ENCODE data around the gene GDF7.

GDF7 gene

DNA sequence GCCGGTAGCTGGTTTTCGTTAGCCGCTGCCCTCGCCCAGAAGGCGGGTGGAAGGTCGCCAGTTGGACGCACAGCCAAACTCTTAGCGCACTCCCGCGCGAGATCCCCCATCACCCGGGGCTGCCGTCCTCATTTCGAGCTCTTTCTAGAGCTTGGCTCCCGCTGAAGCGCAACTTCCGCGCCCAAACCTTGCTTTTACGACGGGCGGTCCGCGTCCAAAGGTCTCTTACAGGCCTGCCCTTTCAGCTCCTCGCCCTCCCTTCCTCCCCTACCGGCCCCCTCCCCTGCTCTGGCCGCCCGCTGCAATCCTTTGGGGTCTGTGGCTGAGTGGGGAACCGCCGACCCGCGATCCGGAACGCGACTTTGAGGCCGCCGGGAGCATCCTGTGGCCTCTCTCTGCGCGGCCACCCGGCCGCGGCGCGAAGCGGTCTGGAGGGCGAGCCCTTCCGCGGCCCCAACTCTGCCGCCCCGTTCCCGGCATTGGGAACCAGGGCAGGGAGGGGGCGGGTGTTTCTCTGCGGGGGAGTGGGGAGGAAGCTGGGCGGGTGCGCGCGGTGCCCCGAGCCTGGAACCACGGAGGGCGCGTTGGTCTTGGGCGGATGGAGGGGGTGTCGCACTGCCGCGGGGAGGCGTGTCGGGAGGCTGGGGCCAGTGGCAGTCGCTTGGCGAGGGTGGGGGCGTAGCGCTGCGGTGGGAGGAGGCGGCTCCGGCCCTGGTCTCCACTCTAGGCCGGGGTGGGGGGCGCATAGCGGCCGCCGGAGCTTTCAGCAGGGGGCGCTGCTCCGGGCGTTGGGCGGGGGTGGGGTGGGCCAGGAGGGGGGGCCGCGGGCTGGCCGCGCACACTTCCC is at the start of gene GDF7:
GDF7 (plus strand) TSS at position 841 of the 847 bp plus-strand sequence. CDS start 96 bp downstream, outside the sequence.
- Histone ChIP-seq H3K4me1 (ENCODE audit: insufficient read depth, low read length) (peaks cover 8% of the 10 kb centered on the region; the same call in 1 of the 2 replicates), H3K9ac (ENCODE audit: low read depth, low read length) (peak within 1 kb of the TSS; percentile 58; the same call in 1 of the 2 replicates), H3K36me3 (ENCODE audit: insufficient read depth, low read length) (no peaks in the 10 kb centered on the region), H3K9me3 (ENCODE audit: control insufficient read depth, insufficient read depth, low read length) (no peaks in the 10 kb centered on the region)

DNA sequence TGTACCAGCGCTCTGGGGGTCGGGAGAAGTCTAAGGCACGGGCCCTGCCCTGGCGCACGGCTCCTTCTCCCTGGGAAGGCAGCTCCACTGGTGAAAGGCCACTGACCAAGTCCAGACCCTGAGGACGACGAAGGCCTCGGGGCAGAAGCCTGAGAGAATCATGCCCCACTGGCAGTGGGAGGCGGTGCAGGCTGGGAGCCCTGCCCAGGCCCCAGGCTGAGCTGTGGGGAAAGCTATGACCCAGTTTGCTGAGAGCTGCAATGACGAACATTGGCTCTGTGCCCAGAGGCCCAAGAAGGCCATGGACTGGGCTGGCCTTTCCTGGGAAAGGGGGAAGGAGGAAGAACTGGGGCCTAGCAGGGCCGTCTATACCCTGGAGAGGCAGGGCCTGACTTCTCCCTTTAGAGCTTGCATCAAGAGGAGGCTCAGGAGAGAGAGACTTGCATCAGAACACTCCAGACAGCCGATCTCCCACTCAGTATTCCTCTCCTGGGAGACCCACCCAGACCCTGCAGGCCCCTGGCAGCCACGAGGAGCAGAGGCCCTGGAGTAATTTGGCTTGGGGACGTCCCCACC is 49.0 kb upstream of the GDF7 start:
- no peaks in the 10 kb centered on the region for H3K9me3 ChIP-seq (ENCODE audit: control insufficient read depth, insufficient read depth, low read length)

DNA sequence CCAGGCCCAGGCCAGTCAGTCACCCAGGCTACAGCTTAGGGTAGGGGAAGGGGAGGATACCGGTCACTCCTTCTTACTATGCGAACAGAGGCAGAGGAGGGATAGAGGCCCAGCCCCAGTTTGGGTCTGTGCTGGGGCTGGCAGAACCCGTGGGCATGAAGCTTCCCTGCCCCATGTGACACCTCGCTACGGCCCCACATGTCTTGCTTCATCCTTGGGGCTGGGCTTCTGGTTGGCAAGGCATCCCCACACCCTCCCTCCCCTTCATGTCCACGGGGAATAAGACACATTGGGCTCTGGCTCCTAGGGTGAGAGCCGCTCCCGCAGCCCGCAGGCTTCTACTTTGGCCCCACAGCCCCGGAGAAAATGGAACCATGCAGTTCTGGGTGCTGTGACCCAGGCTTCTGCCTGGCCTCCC is 48.5 kb upstream of the GDF7 start:
- peaks cover 28% of the 10 kb centered on the region for H3K4me1 ChIP-seq (ENCODE audit: insufficient read depth, low read length)
- H3K9ac ChIP-seq (ENCODE audit: low read depth, low read length) = no peak overlapping the region

More for the DNA sequence above, 49.0 kb upstream of the GDF7 start:
- Histone ChIP-seq H3K36me3 (ENCODE audit: insufficient read depth, low read length) (no peaks in the 10 kb centered on the region), H3K9ac (ENCODE audit: low read depth, low read length) (no peak overlapping the region), H3K4me1 (ENCODE audit: insufficient read depth, low read length) (peaks cover 28% of the 10 kb centered on the region)

DNA sequence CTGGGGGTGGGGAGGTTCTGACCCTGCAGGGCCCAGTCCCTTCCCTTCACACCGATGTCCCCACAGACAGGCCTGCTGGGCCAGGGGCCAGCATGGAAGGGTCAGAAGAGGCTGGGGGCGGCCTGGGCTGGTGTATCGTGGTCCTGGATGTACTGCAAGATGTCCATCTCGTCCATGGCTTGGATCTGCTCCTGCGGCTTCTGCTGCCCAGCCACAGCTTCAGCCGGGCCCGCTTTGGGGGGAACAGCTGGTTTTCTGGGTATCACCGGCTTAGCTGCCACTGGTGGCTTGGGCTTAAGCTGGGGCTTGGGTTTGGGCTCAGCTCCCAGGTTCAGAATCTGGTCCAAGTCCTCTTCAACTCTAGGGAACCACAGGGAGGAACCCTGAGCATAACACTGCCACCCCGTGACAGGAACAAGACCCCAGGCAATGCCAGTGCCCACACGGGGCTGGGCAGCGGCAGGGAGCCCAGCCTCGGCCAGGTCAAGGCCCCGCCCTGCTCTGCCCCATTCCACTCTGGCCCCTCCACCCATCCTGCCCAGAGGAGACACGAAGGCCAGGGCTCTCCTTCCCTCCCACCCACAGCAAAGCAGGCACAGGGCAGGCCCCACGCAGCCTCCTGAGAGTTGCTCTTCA is 47.9 kb upstream of the GDF7 start:
- no peak overlapping the region for H3K9ac ChIP-seq (ENCODE audit: low read depth, low read length)
- H3K36me3 ChIP-seq (ENCODE audit: insufficient read depth, low read length) = no peaks in the 10 kb centered on the region
- H3K9me3 ChIP-seq (ENCODE audit: control insufficient read depth, insufficient read depth, low read length) = no peaks in the 10 kb centered on the region
- H3K4me1 ChIP-seq (ENCODE audit: insufficient read depth, low read length) = peaks cover 27% of the 10 kb centered on the region

More for the DNA sequence above, 48.5 kb upstream of the GDF7 start:
- H3K36me3 ChIP-seq (ENCODE audit: insufficient read depth, low read length) = no peaks in the 10 kb centered on the region
- no peaks in the 10 kb centered on the region for H3K9me3 ChIP-seq (ENCODE audit: control insufficient read depth, insufficient read depth, low read length)

DNA sequence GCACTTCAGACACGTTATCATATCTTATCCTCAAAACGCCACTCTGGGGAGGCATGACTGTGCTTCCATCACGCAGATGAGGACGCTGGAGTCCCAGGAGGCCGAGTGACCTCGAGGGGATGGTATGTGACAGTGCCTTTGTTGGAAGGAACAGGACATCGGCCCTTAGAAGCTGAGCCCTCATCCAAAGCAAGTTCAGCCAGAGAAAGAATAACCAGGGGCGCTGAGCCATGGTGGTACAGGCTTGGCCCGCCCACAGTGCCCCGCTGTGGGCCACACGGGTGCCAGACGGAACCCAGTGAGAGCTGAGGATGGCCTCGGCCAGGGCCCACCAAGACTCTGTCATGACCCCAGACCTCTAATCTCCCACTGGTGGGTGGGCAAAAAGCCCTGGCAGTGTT is 47.3 kb upstream of the GDF7 start:
- Histone ChIP-seq H3K36me3 (ENCODE audit: insufficient read depth, low read length) (no peaks in the 10 kb centered on the region), H3K9ac (ENCODE audit: low read depth, low read length) (no peak overlapping the region), H3K9me3 (ENCODE audit: control insufficient read depth, insufficient read depth, low read length) (no peaks in the 10 kb centered on the region), H3K4me1 (ENCODE audit: insufficient read depth, low read length) (peaks cover 21% of the 10 kb centered on the region; the same call in 1 of the 2 replicates)

DNA sequence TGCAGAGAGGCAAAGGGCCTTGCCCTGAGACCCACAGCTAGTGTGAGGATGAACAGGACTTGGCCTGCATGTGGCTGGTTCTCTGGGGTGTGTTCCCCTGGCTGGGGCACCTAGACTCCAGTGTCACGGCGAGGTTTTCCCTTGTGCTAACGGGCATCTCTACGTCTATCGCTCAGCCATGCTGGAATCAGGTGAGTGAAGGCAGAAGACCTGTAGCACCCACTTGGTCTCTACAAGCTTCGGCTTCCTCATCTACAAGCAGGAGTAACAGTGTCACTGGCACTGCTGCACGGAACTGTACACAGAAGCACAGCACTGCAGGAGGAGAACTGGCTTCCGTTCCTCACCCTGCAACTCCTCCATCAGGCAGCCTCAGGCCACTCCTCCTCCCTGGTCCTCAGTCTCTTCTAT is 46.7 kb upstream of the GDF7 start:
- Histone ChIP-seq H3K36me3 (ENCODE audit: insufficient read depth, low read length) (no peaks in the 10 kb centered on the region), H3K4me1 (ENCODE audit: insufficient read depth, low read length) (peaks cover 16% of the 10 kb centered on the region; the same call in 1 of the 2 replicates), H3K9ac (ENCODE audit: low read depth, low read length) (no peak overlapping the region), H3K9me3 (ENCODE audit: control insufficient read depth, insufficient read depth, low read length) (no peaks in the 10 kb centered on the region)

DNA sequence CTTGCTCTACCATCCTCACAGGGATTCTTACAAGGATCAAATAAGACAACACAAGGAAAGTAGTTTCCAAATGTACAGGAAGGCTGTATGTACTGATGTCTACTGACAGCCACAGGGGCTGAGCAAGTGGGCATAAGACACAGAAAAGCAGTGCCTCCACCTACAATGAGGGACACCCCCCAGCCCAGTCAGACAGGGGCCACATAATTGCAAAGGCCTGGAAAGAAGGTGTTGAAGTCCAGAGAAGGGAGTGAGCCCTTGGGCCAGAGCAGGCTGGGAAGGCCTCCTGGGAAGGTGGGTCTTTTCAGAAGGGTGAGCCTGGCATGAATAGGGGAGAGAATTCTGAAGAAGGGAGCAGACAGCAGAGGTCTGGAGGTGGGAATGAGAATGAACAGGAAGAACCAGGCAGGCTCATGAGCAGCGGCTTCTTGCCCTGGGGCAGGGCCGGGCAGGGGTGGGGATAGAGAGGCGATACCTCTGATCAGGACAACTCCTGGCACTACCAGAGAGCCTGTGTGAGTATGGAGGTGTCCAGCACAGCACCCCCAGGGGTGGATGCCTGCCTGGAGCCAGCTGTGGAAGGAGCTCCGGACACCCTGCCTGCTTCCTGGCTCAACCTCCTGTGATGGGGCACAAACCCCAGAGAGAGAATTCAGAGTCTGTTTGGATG is 46.1 kb upstream of the GDF7 start:
- H3K36me3 ChIP-seq (ENCODE audit: insufficient read depth, low read length) = no peaks in the 10 kb centered on the region
- no peaks in the 10 kb centered on the region for H3K9me3 ChIP-seq (ENCODE audit: control insufficient read depth, insufficient read depth, low read length)
- no peak overlapping the region for H3K9ac ChIP-seq (ENCODE audit: low read depth, low read length)
- H3K4me1 ChIP-seq (ENCODE audit: insufficient read depth, low read length) = peaks cover 16% of the 10 kb centered on the region; the same call in 1 of the 2 replicates

DNA sequence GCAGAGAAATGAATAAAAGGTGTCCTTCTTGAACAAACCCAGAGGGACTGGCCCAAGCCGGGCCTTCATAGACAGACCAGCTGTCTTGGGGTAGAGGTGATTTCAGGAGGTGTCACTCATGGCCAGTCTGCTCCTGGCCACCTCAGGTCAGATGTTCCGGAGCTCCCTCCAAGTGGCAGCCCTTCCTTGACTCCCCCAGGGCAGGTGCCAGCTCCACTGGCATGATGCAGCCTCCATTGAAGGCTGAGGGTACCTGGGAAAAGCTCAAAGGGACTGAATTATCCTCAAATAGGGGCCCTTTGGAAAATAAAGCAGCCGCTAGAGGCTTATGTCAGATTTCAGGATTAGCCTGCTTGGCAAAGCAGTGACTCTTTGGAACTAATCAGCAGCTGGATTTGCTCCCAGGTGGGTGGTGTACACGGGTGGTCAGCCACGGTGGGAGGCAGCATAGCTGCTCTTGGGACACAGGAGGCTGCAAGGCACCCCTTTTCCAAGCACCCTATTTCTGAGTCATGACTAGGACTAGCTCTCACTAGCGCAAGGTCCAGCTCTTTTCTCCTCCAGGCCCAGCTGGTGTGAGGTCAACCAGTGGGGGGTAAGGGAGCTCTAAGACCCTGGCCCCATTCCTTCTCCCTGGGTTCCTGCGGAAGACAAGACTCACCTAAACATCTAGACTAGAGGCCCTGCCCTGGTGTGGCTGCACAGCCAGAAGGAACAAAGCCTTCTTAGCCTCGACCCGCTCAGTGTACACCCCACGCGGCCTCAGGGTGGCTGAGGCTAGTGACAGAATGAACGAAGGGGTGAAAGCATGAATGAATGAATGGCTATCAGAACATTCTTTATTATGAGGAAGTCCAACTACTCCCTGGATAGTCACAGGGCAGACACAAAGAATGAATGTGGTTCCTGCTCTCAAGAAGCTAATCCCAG is 45.3 kb upstream of the GDF7 start:
- H3K9me3 ChIP-seq (ENCODE audit: control insufficient read depth, insufficient read depth, low read length) = no peaks in the 10 kb centered on the region
- H3K9ac ChIP-seq (ENCODE audit: low read depth, low read length) = no peak overlapping the region
- peaks cover 16% of the 10 kb centered on the region; the same call in 1 of the 2 replicates for H3K4me1 ChIP-seq (ENCODE audit: insufficient read depth, low read length)
- no peaks in the 10 kb centered on the region for H3K36me3 ChIP-seq (ENCODE audit: insufficient read depth, low read length)

DNA sequence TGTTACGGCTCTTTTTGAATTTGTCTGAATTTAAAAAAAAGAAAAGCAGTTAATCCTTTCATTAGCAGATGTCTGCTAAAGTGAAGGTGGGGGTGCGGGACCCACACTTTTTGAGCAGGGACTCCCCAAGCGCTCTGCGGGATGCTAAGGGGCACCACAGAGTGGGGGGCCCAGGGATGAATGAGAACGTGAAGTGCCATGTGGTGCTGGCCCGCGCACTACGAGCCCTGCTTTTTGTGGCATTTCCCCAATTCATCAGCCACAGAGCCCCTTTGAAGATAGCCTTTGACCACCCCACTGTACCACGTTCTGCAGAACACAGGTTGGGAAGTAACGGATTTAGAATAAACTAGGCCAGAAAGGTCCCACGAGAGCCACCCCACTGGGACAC is 44.7 kb upstream of the GDF7 start:
- Histone ChIP-seq H3K36me3 (ENCODE audit: insufficient read depth, low read length) (no peaks in the 10 kb centered on the region), H3K4me1 (ENCODE audit: insufficient read depth, low read length) (peaks cover 10% of the 10 kb centered on the region; the same call in 1 of the 2 replicates), H3K9me3 (ENCODE audit: control insufficient read depth, insufficient read depth, low read length) (no peaks in the 10 kb centered on the region), H3K9ac (ENCODE audit: low read depth, low read length) (no peak overlapping the region)

DNA sequence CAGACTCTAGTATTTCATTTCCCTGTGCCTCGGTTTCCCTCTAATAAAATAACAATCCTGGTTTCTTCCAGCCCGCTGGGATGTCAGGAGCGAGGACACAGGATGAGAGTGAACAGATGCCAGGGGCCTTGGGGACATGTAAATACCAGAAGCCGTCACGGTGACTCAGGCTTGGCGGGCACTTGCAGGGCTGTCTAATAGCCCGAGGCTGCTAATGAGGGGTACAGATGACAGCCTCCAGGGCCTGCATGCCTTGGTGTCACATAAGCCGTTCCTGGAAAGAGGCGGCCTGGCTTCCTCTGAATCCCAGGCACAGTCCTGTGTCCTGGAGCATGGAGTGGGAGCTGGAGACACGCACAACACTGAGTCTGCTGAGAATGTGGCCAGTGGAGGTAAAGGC is 44.2 kb upstream of the GDF7 start:
- H3K9me3 ChIP-seq (ENCODE audit: control insufficient read depth, insufficient read depth, low read length) = no peaks in the 10 kb centered on the region
- H3K36me3 ChIP-seq (ENCODE audit: insufficient read depth, low read length) = no peaks in the 10 kb centered on the region
- H3K4me1 ChIP-seq (ENCODE audit: insufficient read depth, low read length) = peaks cover 6% of the 10 kb centered on the region; the same call in 1 of the 2 replicates
- H3K9ac ChIP-seq (ENCODE audit: low read depth, low read length) = no peak overlapping the region

DNA sequence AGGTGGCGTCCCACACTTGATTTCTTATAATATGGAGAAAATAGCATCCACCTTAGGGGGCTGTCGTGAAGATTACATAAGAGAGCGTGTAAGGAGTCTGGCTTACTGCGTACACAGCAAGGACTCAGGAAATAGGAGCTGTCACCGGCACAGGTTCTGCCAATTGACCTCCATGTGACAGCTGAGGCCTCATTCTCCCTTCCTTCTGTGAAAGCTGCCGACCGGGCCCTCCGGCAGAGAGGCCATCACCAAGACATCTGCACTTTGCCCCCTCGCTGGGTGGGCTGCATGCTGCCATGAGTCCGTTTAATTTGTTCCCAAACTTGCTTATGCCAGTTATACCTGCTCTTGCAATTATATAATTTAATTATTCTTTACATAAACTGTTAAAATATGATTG is 43.7 kb upstream of the GDF7 start:
- H3K9me3 ChIP-seq (ENCODE audit: control insufficient read depth, insufficient read depth, low read length) = no peaks in the 10 kb centered on the region
- peaks cover 1% of the 10 kb centered on the region; the same call in 1 of the 2 replicates for H3K4me1 ChIP-seq (ENCODE audit: insufficient read depth, low read length)
- H3K36me3 ChIP-seq (ENCODE audit: insufficient read depth, low read length) = no peaks in the 10 kb centered on the region

DNA sequence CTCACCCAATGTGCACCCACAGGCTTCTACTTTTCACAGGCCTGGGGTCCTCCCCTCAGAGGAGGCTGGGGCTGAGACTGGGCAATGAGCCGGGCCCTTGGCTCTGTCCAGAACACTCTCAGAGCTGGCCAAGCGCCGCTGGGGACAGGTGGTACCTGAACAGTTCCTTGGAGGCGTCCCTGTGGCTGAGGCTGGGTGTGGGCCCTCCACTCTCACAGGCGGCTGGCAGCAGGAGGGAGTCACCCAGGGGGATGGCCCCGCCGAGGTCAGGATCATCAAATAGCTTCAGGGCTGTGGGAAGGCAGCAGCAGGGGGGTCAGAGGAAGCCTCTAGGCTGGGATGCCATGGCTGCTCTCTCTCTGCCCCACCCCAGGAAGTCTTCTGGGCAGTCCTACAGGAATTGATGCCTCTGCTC is 43.2 kb upstream of the GDF7 start:
- no peaks in the 10 kb centered on the region for H3K4me1 ChIP-seq (ENCODE audit: insufficient read depth, low read length)
- H3K9ac ChIP-seq (ENCODE audit: low read depth, low read length) = no peak overlapping the region
- no peaks in the 10 kb centered on the region for H3K36me3 ChIP-seq (ENCODE audit: insufficient read depth, low read length)
- H3K9me3 ChIP-seq (ENCODE audit: control insufficient read depth, insufficient read depth, low read length) = no peaks in the 10 kb centered on the region

More for the DNA sequence above, 43.7 kb upstream of the GDF7 start:
- H3K9ac ChIP-seq (ENCODE audit: low read depth, low read length) = no peak overlapping the region

DNA sequence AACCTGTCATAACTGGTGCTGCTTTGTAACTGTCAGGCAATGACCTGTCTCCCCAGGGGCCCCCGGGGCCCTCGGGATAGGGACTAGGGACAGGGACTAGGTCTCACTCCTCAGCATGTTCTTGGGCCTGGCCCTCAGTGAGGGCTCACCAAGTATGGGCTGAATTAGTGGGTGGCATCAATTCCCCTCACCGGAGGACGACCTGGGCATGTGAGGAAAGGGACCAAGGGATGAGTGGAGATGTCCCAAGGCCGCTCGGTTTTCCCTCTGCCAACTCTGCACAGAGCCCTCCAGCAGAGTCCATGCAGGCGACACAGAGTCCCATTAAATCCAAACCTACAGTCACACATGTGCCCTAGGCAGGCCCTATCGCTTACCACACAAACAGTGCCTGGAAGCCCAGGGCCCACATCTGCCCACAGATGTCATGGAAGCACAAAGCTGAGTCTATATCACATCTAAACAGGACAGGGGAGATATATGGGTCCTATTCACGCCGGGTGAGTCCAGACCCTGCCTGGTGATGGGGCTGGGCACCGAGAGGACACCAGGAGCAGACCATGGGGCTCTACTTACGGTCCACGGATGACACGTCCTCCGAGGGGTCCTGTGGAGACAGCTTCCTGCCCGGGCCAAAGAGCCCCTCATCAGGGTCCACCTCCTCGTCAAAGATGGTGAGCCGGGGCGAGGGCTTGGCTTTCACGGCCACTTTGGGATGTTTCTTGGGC is 42.6 kb upstream of the GDF7 start:
- no peaks in the 10 kb centered on the region for H3K4me1 ChIP-seq (ENCODE audit: insufficient read depth, low read length)
- no peaks in the 10 kb centered on the region for H3K36me3 ChIP-seq (ENCODE audit: insufficient read depth, low read length)
- no peak overlapping the region for H3K9ac ChIP-seq (ENCODE audit: low read depth, low read length)
- H3K9me3 ChIP-seq (ENCODE audit: control insufficient read depth, insufficient read depth, low read length) = no peaks in the 10 kb centered on the region

Measured in ES-I3 (cell line).